Measurements from ENCODE around the gene RBFOX2. TPM values are rescaled to one million over a fixed set of nuclear protein-coding genes. Genes with fewer than 3 reads are reported as not detected.

Gene RBFOX2
- total and polyA plus RNA-seq, 2 of the 13 experiments (the other 11 are each of a cell fraction or from before 2014, with no cell fraction given), result 37.3 to 40.4 TPM

DNA sequence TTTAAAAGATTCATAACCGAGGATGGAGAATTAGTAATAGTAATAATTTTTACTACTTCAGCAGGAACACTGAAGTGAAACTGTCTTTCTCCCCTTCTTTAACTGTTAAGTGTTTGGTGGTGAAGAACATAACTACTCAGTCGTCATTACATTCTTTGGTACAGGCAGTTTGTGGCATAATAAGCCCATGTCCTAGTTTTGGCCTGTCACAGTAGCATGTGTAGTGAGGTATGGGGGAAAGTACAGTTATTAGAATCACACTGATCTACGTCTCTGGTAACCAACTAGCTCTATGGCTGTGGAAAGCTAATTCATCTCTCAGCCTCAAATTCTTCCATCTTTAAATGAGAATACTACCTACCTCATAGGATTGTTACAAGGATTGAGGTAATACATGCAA lies 71.8 kb downstream of the RBFOX2 start:
- H3K27me3 ChIP-seq (ENCODE audit: control insufficient read depth in 1 of 2, insufficient read depth in 2 of 2, low read length in 2 of 2), result no peaks in the 10 kb centered on the region
- no peak for TF ChIP-seq ZZZ3 (CRISPR knock-in tag; IDR thresholded peaks at IDR 0.05; ENCODE audit: borderline replicate concordance)
- no peak for TF ChIP-seq ZNF652 (CRISPR knock-in tag; IDR thresholded peaks at IDR 0.05; ENCODE audit: borderline replicate concordance, low read depth)
- no peak for TF ChIP-seq ETV6 (CRISPR knock-in tag; conservative IDR thresholded peaks at IDR 0.05)
- TF ChIP-seq IRF2 (CRISPR knock-in tag; IDR thresholded peaks at IDR 0.05), result no peak
- no peak for TF ChIP-seq SRSF9 (IDR thresholded peaks at IDR 0.05; ENCODE audit: borderline replicate concordance, insufficient read depth, low read depth, low read length, poor library complexity, severe bottlenecking)
- TF ChIP-seq FOXP1 (IDR thresholded peaks at IDR 0.05), result no peak
- TF ChIP-seq FOXP1 (CRISPR knock-in tag; IDR thresholded peaks at IDR 0.05), result no peak
- TF ChIP-seq XRCC5 (optimal IDR thresholded peaks at IDR 0.05; ENCODE audit: low read length), result no peak
- no peak overlapping the region for H3K4me3 ChIP-seq (replicated peaks in 1 of 3; ENCODE audit: insufficient read depth in 1 of 3, low read depth in 2 of 3, low read length in 3 of 3)
- no peaks in the 10 kb centered on the region; the same call in 1 of the 2 replicates for H3K4me1 ChIP-seq (ENCODE audit: insufficient read depth, low read length)
- ChIA-PET CTCF (ENCODE audit: low intra/inter-chr PET ratio, low total read pairs) (no interaction called here), POLR2A (no interaction called here)
- no peak overlapping the region for H3K4me2 ChIP-seq (ENCODE audit: low read depth, low read length)
- H4K20me1 ChIP-seq (ENCODE audit: insufficient read depth, low read length), result no peaks in the 10 kb centered on the region; the same call in 1 of the 2 replicates
- H3K79me2 ChIP-seq (ENCODE audit: insufficient read depth, low read length), result peaks cover 25% of the 10 kb centered on the region
- WGBS (ENCODE audit: low lambda C conversion rate), result 98% methylated on average over 3 of the region's 3 CpGs
- no peak for FAIRE-seq
- H3K36me3 ChIP-seq (replicated peaks in 1 of 2; ENCODE audit: control insufficient read depth in 1 of 2, insufficient read depth in 2 of 2, low read length in 2 of 2), result no peaks in the 10 kb centered on the region
- no peak overlapping the region for H3K27ac ChIP-seq (ENCODE audit: extremely low read length, insufficient read depth, low read length)
- intact Hi-C loops (cut with micrococcal nuclease; ENCODE audit: unreplicated experiment) (no loop called here), in situ Hi-C loops (cut with HindIII; ENCODE audit: extremely low pct_ligation_motif_present, low pct_unique_long_range_greater_than_20kb) (no loop called here)
- H2AFZ ChIP-seq (ENCODE audit: low read length), result no peak overlapping the region
- BruUV-seq (replicated peaks), result no TSS peak
- no peak for DNase-seq (ENCODE audit: low spot score)
- H3K9ac ChIP-seq (ENCODE audit: insufficient read depth, low read depth, low read length), result no peak overlapping the region
- ATAC-seq, result no peak
- no peaks in the 10 kb centered on the region for H3K9me3 ChIP-seq (ENCODE audit: low read length)

DNA sequence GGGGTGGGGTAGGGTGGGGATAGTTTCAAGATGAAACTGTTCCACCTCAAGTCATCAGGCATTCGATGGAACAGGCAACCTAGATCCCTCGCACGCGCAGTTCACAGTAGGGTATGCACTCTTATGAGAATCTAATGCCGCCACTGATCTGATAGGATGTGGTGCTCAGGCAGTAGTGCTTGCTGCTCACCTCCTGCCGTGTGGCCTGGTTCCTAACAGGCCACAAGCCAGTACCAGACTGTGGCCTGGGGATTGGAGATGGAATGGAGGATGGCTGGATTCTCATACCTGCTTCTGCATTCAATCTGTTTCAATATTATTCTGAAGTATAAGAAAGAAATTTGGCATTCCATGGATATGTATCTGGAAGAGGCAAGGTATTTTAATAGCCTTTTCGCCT lies 73.1 kb downstream of the RBFOX2 start:
- POLR2A ChIA-PET, result no interaction called here
- WGBS (ENCODE audit: low lambda C conversion rate), result over 99% methylated on average over 7 of the region's 7 CpGs
- no TSS peak for BruUV-seq (replicated peaks)

More for the DNA sequence above, 73.1 kb downstream of the RBFOX2 start:
- no peak for ATAC-seq
- TF ChIP-seq SIN3B (IDR thresholded peaks at IDR 0.05; ENCODE audit: low read length), result no peak
- TF ChIP-seq, protein P1, sequence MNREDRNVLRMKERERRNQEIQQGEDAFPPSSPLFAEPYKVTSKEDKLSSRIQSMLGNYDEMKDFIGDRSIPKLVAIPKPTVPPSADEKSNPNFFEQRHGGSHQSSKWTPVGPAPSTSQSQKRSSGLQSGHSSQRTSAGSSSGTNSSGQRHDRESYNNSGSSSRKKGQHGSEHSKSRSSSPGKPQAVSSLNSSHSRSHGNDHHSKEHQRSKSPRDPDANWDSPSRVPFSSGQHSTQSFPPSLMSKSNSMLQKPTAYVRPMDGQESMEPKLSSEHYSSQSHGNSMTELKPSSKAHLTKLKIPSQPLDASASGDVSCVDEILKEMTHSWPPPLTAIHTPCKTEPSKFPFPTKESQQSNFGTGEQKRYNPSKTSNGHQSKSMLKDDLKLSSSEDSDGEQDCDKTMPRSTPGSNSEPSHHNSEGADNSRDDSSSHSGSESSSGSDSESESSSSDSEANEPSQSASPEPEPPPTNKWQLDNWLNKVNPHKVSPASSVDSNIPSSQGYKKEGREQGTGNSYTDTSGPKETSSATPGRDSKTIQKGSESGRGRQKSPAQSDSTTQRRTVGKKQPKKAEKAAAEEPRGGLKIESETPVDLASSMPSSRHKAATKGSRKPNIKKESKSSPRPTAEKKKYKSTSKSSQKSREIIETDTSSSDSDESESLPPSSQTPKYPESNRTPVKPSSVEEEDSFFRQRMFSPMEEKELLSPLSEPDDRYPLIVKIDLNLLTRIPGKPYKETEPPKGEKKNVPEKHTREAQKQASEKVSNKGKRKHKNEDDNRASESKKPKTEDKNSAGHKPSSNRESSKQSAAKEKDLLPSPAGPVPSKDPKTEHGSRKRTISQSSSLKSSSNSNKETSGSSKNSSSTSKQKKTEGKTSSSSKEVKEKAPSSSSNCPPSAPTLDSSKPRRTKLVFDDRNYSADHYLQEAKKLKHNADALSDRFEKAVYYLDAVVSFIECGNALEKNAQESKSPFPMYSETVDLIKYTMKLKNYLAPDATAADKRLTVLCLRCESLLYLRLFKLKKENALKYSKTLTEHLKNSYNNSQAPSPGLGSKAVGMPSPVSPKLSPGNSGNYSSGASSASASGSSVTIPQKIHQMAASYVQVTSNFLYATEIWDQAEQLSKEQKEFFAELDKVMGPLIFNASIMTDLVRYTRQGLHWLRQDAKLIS (CRISPR knock-in tag; IDR thresholded peaks at IDR 0.05), result no peak
- no peak overlapping the region for H3K9ac ChIP-seq (ENCODE audit: insufficient read depth, low read depth, low read length)
- no peak overlapping the region for H3K4me2 ChIP-seq (ENCODE audit: low read depth, low read length)
- no peaks in the 10 kb centered on the region; the same call in 1 of the 2 replicates for H4K20me1 ChIP-seq (ENCODE audit: insufficient read depth, low read length)
- H3K27ac ChIP-seq (ENCODE audit: extremely low read length, insufficient read depth, low read length), result no peak overlapping the region
- in situ Hi-C loops (cut with HindIII; ENCODE audit: extremely low pct_ligation_motif_present, low pct_unique_long_range_greater_than_20kb), result no loop called here
- H3K4me3 ChIP-seq (replicated peaks in 1 of 3; ENCODE audit: insufficient read depth in 1 of 3, low read depth in 2 of 3, low read length in 3 of 3), result no peak overlapping the region
- CTCF ChIA-PET (ENCODE audit: low intra/inter-chr PET ratio, low total read pairs), result no interaction called here
- DNase-seq (ENCODE audit: low spot score), result no peak
- H2AFZ ChIP-seq (ENCODE audit: low read length), result no peak overlapping the region
- H3K79me2 ChIP-seq (ENCODE audit: insufficient read depth, low read length), result peaks cover 19% of the 10 kb centered on the region
- no peak for FAIRE-seq
- H3K27me3 ChIP-seq (ENCODE audit: control insufficient read depth in 1 of 2, insufficient read depth in 2 of 2, low read length in 2 of 2), result no peaks in the 10 kb centered on the region
- no peaks in the 10 kb centered on the region; the same call in 1 of the 2 replicates for H3K4me1 ChIP-seq (ENCODE audit: insufficient read depth, low read length)
- no peaks in the 10 kb centered on the region for H3K36me3 ChIP-seq (replicated peaks in 1 of 2; ENCODE audit: control insufficient read depth in 1 of 2, insufficient read depth in 2 of 2, low read length in 2 of 2)
- no peaks in the 10 kb centered on the region for H3K9me3 ChIP-seq (ENCODE audit: low read length)
- intact Hi-C loops (cut with micrococcal nuclease; ENCODE audit: unreplicated experiment), result no loop called here
